Large intestine (tissue), 3 donors: ENCODE data around the gene EYA3. TPM values are rescaled to one million over a fixed set of nuclear protein-coding genes. Genes with fewer than 3 reads are reported as not detected.
A peak's percentile ranks its signal among the peaks of the same experiment; 100 is the strongest.

Source experiments
- DNase-seq, 2 donors: peaks; one replicate each; pipeline versions ENCODE4 v3.0.0 to v3.0.0-alpha.2; 2013
- H3K27ac ChIP-seq: one replicate; pipeline ENCODE4 v1.5.1; 2013; ENCODE audit warnings: low read length
- H3K27me3 ChIP-seq: 2 replicates; pipeline ENCODE4 v1.6.1; 2013; ENCODE audit warnings: low read length; ENCODE audit not compliant: control insufficient read depth, insufficient read depth
- H3K36me3 ChIP-seq: 2 replicates; pipeline ENCODE4 v1.6.1; 2013; ENCODE audit warnings: low read length; ENCODE audit not compliant: control insufficient read depth, insufficient read depth
- H3K4me1 ChIP-seq: one replicate; pipeline ENCODE4 v1.6.1; 2013; ENCODE audit warnings: low read length; ENCODE audit not compliant: control insufficient read depth, insufficient read depth
- H3K4me3 ChIP-seq: one replicate; pipeline ENCODE4 v1.5.1; 2013; ENCODE audit warnings: low read length
- H3K9me3 ChIP-seq: one replicate; pipeline ENCODE4 v1.6.1; 2013; ENCODE audit warnings: mild to moderate bottlenecking, low read depth, low read length, moderate library complexity; ENCODE audit not compliant: control insufficient read depth
- WGBS: methylation state at CpG from one replicate; pipeline ENCODE4 v1.1.5; 2013; ENCODE audit warnings: low lambda C conversion rate; ENCODE audit not compliant: insufficient coverage; 5-methylcytosine and 5-hydroxymethylcytosine counted together
- polyA plus RNA-seq: library from polyadenylated mRNA; unstranded; fragments of 120-200 nt; gene quantifications from one replicate; pipeline ENCODE4 v1.2.1, GENCODE V29; 2013

Gene EYA3
- polyA plus RNA-seq, 1 donor, result 16.7 TPM

DNA sequence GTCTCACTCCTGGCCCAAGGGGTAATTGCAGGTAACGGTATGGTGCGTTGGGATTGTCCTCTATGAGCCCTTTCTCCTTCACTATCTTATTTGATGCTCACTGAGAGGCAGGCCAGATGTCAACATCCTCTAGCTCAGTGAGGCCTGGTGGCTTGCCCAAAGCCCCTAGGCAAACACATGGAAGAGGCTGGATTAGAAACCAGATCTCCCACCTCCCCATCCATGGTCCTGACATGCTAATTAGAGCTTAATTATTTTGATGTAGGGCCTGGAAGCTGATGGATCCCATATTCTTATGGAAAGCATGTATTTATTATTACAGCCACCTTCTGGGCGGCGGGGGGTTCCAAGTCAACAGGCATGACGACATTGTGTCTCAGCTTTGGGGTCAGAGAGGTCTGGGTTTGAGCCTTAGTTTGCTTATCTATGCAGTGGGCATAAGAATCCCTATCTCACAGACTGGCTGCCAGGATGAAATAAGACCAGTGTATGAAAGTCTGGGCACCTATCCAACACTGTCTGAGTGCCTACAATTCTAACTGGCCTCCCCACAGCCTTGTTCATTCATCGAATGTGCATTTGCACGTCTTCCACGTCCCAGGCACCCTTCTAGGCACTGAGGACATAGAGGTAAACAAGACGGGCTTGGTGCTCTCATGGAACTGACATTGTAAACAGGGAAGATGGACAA, 147.4 kb downstream of the EYA3 start:
- Histone ChIP-seq H3K4me3 (no peak overlapping the region), H3K9me3 (no peaks in the 10 kb centered on the region), H3K27ac (no peak overlapping the region), H3K27me3 (no peaks in the 10 kb centered on the region), H3K36me3 (peaks cover 2% of the 10 kb centered on the region), H3K4me1 (peaks cover 4% of the 10 kb centered on the region)
- no peak for DNase-seq
- no CpG with 5 or more reads among the region's 9 CpGs for WGBS

DNA sequence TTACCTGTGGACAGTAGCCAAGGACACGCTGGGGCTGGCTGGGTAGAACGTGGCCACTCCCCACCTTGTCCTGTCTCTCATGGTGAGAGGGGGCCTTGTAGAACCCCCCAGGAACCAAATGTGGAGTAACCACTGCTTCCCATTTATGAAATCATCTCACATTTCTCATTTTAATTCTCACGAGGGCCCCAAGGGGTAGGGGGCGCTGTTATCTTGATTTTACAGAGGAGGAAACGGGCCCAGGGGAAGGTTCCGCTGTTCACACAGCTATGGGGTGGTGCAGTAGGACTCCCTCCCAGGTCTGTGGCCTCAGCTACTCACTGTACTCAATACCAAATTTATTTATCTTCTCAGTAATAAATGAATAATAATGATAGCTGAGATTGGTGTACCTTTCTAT, 148.1 kb downstream of the EYA3 start:
- Histone ChIP-seq H3K27me3 (no peaks in the 10 kb centered on the region), H3K36me3 (peaks cover 2% of the 10 kb centered on the region), H3K4me1 (peaks cover 8% of the 10 kb centered on the region), H3K9me3 (no peaks in the 10 kb centered on the region), H3K27ac (no peak overlapping the region), H3K4me3 (no peak overlapping the region)
- no peak for DNase-seq
- no CpG with 5 or more reads among the region's 6 CpGs for WGBS

DNA sequence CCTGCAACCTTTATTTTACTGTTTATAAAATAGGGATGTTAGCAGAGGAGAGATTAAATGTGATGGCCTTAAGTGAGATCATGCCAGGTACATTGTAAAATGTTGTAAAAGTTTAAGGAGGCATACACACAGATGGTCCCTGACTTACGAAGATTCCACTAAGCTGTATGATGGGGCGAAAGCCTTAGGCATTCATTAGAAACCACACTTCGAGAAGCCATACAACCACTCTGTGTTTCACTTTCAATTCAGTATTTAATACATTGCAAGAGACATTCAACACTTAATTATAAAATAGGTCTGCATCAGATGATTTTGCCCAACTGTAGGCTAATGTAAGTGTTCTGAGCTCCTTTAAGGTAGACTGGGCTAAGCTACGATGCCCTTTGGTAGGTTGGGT, 149.9 kb downstream of the EYA3 start:
- Histone ChIP-seq H3K4me3 (no peak overlapping the region), H3K27ac (no peak overlapping the region), H3K27me3 (no peaks in the 10 kb centered on the region), H3K4me1 (peaks cover 8% of the 10 kb centered on the region), H3K9me3 (no peaks in the 10 kb centered on the region), H3K36me3 (peaks cover 2% of the 10 kb centered on the region)
- 100% methylated on average over 1 of the region's 4 CpGs for WGBS
- DNase-seq, result no peak

DNA sequence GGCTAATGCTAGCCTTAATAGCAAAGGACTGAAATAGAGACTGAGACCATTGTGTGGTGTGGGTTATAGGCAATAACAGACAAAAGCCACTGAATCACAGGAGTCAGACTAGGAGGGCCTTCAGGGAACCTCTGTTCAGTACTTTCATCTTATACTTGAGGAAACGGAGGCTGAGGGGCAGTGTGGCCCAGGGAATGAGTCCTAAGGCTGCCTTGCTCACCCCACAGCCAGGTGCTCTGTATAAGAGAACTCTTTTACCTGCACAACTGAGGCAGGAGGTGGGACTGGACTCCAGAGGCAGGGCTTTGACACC, 150.9 kb downstream of the EYA3 start:
- no peak for DNase-seq
- no CpG with 5 or more reads among the region's 1 CpG for WGBS
- Histone ChIP-seq H3K4me3 (no peak overlapping the region), H3K27ac (no peak overlapping the region), H3K27me3 (no peaks in the 10 kb centered on the region), H3K36me3 (peaks cover 2% of the 10 kb centered on the region), H3K9me3 (no peaks in the 10 kb centered on the region), H3K4me1 (peaks cover 8% of the 10 kb centered on the region)

DNA sequence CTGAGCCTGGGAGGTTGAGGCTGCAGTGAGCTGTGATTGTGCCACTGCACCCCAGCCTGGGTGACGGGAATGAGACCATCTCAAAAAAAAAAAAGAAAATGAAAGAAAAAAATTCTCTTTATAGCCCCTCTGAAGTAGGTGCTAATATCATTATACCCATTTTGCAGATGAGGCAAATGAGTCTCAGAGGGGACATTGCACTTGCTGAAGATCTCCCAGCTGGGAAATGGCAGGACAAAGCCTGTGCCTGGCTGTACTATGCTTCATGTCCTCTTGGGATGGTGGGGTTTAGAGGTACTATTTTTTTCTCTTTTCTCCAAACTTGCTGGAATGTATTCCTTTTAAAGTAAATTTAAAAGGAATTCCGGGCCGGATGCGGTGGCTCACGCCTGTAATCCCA, 152.0 kb downstream of the EYA3 start:
- Histone ChIP-seq H3K4me1 (peaks cover 8% of the 10 kb centered on the region), H3K9me3 (no peaks in the 10 kb centered on the region), H3K36me3 (no peaks in the 10 kb centered on the region), H3K27ac (no peak overlapping the region), H3K27me3 (no peaks in the 10 kb centered on the region), H3K4me3 (no peak overlapping the region)
- DNase-seq, result no peak
- WGBS, result 100% methylated on average over 1 of the region's 5 CpGs

DNA sequence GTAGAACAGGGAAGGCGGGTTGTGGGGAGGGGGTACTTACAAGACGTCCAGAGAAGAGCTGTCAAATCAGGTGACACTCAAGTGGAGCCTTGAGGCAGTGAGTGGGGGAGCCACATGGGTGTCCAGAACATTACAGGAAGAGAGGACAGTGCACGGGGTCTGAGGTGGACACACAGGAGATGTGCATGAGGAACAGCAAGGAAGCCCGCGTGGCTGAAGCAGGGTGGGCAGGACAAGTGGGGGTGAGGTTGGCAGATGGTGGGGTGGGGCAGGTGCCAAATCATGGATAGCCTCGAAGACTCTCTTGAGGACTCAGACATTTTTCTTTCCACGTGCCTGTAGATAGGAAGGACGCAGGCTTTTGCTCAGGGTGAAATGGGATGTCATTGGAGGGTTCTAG, 152.7 kb downstream of the EYA3 start:
- Histone ChIP-seq H3K27ac (peak overlapping the region; percentile 61), H3K4me1 (peaks cover 8% of the 10 kb centered on the region), H3K36me3 (no peaks in the 10 kb centered on the region), H3K9me3 (no peaks in the 10 kb centered on the region), H3K27me3 (no peaks in the 10 kb centered on the region), H3K4me3 (peak overlapping the region; percentile 36)
- DNase-seq, result no peak
- WGBS, result no CpG with 5 or more reads among the region's 8 CpGs

DNA sequence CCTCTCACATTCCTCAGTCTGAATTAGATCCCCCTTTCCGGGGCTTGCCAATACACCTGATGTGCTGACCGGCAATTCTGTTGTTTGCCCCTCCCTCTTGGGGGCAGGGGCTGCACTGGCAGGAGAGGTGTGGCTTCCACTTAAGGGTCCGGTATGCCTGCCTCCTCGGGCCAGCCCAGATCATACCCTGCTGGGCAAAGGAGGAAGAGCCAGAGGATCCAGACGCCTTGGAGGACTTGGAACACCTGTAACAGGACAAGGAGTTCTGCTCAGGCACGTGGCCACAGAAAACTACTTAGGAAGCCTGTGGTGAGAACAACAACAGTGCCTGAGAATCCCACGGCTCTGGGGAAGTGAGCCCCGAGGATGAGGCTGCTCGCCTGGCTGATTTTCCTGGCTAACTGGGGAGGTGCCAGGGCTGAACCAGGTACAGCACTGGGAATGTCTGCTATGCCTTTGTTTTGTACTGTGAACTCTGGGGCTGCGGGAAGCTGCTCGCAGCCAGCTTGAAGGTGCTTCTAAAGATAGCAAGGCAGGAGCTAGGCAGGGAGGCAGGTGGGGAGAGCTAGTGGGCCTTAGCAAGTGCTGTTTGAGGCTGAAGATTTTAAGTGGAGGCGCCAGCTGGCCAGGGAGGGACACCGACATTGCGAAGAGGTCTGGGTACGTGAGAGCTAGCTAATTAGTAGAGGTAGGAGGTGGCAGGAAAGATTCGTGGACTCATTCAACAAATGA, 153.4 kb downstream of the EYA3 start, which contains the start of gene SMPDL3B:
SMPDL3B (plus strand) TSS at position 183 of the 732 bp plus-strand sequence; CDS start at position 367, 184 bp downstream.
- peak within 1 kb of the TSS; percentile 61 for H3K27ac ChIP-seq
- WGBS, result no CpG with 5 or more reads among the region's 16 CpGs
- DNase-seq, result peak; percentile 68 to 83

DNA sequence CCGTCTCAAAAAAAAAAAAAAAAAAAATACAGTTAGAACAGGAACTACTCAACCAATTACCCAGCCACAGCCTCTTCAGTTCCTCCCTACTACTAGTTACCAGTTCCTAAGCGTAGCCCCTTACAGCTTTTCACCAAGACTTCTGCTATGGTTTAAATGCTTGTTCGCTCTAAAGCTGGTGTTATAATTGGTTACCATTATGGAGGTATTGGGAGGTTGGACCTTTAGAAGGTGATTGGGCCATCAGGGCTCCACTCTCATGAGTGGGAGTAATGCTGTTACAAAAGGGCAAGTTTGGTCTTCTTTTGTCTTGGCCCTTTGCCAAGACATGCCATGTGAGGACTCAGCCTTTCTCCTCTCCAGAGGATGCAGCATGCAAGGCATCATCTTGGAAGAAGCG, 156.7 kb downstream of the EYA3 start:
- no CpG with 5 or more reads among the region's 4 CpGs for WGBS
- Histone ChIP-seq H3K4me3 (no peak overlapping the region), H3K4me1 (peaks cover 8% of the 10 kb centered on the region), H3K27ac (no peak overlapping the region), H3K27me3 (no peaks in the 10 kb centered on the region), H3K36me3 (no peaks in the 10 kb centered on the region), H3K9me3 (no peaks in the 10 kb centered on the region)
- DNase-seq, result no peak

More for the DNA sequence above, 153.4 kb downstream of the EYA3 start, which contains the start of gene SMPDL3B:
- Histone ChIP-seq H3K4me3 (peak within 1 kb of the TSS; percentile 36), H3K9me3 (no peaks in the 10 kb centered on the region), H3K4me1 (peaks cover 8% of the 10 kb centered on the region), H3K36me3 (no peaks in the 10 kb centered on the region), H3K27me3 (no peaks in the 10 kb centered on the region)

DNA sequence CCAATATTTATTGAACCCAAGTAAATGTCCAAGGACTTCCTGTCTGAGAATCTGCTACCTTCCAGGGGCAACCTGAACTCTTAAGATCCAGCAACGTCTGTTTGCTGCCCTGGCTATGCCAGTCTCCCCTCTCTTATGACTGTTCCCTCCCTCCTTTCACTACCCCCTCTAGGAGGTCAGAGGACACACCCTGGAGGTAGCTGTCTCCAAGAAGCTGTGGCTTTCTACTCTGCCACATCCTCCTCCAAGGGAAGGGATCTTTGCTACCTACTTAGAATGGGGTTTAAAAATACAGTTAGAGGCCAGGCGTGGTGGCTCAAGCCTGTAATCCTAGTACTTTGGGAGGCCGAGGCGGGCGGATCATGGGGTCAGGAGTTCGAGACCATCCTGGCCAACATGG, 157.2 kb downstream of the EYA3 start:
- Histone ChIP-seq H3K4me1 (peaks cover 5% of the 10 kb centered on the region), H3K27ac (no peak overlapping the region), H3K27me3 (no peaks in the 10 kb centered on the region), H3K36me3 (no peaks in the 10 kb centered on the region), H3K4me3 (no peak overlapping the region), H3K9me3 (no peaks in the 10 kb centered on the region)
- no CpG with 5 or more reads among the region's 6 CpGs for WGBS
- DNase-seq, result no peak

DNA sequence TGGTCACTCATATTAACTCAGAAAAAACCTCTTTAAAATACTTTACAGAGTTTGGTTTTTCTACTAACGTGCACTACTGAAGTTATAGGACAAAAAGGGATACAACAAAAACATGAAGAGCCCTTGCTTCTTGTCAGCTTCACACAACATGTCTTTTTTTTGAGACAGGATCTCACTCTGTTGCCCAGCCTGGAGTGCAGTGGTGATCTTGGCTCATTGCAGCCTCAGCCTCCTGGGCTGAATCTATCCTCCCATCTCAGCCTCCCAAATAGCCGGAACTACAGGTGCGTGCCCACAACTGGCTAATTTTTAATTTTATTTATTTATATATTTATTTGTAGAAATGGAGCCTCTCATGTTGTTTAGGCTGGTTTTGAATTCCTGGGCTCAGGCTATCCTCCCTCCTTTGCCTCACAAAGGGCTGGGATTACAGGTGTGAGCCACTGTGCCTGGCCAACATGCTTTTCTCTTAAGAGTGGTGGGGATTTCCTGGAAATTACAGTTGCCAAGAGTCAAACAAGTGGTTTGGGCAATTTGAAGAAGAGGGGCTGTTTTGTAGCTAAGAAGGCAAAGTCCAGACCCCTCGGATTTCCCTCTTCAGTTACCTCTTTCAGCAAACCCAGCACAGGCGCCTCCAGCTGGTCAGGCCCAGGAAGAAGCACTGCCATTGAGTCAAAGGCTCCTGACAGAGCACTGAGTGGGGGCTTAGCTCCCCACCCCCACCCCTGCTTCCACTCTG, 160.0 kb downstream of the EYA3 start:
- Histone ChIP-seq H3K4me3 (no peak overlapping the region), H3K9me3 (no peaks in the 10 kb centered on the region), H3K27me3 (no peaks in the 10 kb centered on the region), H3K27ac (no peak overlapping the region), H3K36me3 (no peaks in the 10 kb centered on the region), H3K4me1 (no peaks in the 10 kb centered on the region)
- WGBS, result 100% methylated on average over 1 of the region's 5 CpGs
- no peak for DNase-seq
